Measurements from ENCODE around the gene ZGPAT.

The ZGPAT gene

GRCh38 chr20:63738687-63739129, 30.9 kb downstream of the ZGPAT start:
- peaks cover 0 to 32% of the 10 kb centered on the region in 2 donors for H3K4me1 ChIP-seq (ENCODE audit: control insufficient read depth in 1 of 2, insufficient read depth in 2 of 2, low read length in 2 of 2)
- peaks cover 7 to 44% of the 10 kb centered on the region in 2 donors for H3K36me3 ChIP-seq (ENCODE audit: control insufficient read depth in 1 of 2, insufficient read depth in 2 of 2, low read length in 2 of 2)
- no peaks in the 10 kb centered on the region for H3K9me3 ChIP-seq (ENCODE audit: control insufficient read depth in 1 of 2, low read length in 2 of 2)
- no peaks in the 10 kb centered on the region for H3K27me3 ChIP-seq (ENCODE audit: low read depth, low read length)
- H3K27ac ChIP-seq (ENCODE audit: low read length) = no peak overlapping the region
- peak overlapping the region in 1 of 2 donors; percentile 68 for H3K4me3 ChIP-seq (ENCODE audit: low read depth in 1 of 2, low read length in 2 of 2)

- no peaks in the 10 kb centered on the region for H3K27me3 ChIP-seq (ENCODE audit: low read depth, low read length)
- peaks cover under 1 to 37% of the 10 kb centered on the region in 2 donors for H3K36me3 ChIP-seq (ENCODE audit: control insufficient read depth in 1 of 2, insufficient read depth in 2 of 2, low read length in 2 of 2)
- H3K9me3 ChIP-seq (ENCODE audit: control insufficient read depth in 1 of 2, low read length in 2 of 2) = no peaks in the 10 kb centered on the region
- H3K4me1 ChIP-seq (ENCODE audit: control insufficient read depth in 1 of 2, insufficient read depth in 2 of 2, low read length in 2 of 2) = peaks cover 0 to 32% of the 10 kb centered on the region in 2 donors
- peak within 1 kb of the TSS; percentile 57 to 68 for H3K4me3 ChIP-seq (ENCODE audit: low read depth in 1 of 2, low read length in 2 of 2)
- H3K27ac ChIP-seq (ENCODE audit: low read length) = no peak within 1 kb of the TSS
Measured at GRCh38 chr20:63739130-63740069, 31.6 kb downstream of the ZGPAT start, which contains the start of gene SLC2A4RG. Gene SLC2A4RG (plus strand): TSS chr20:63739776. CDS start chr20:63739913, 137 bp downstream.

- Histone ChIP-seq H3K9me3 (ENCODE audit: control insufficient read depth in 1 of 2, low read length in 2 of 2) (no peaks in the 10 kb centered on the region), H3K4me1 (ENCODE audit: control insufficient read depth in 1 of 2, insufficient read depth in 2 of 2, low read length in 2 of 2) (peaks cover 0 to 32% of the 10 kb centered on the region in 2 donors), H3K27me3 (ENCODE audit: low read depth, low read length) (no peaks in the 10 kb centered on the region), H3K4me3 (ENCODE audit: low read depth in 1 of 2, low read length in 2 of 2) (peak overlapping the region; percentile 57 to 68), H3K27ac (ENCODE audit: low read length) (no peak overlapping the region), H3K36me3 (ENCODE audit: control insufficient read depth in 1 of 2, insufficient read depth in 2 of 2, low read length in 2 of 2) (peaks cover 0 to 30% of the 10 kb centered on the region in 2 donors)
Measured at GRCh38 chr20:63740070-63740626, 32.3 kb downstream of the ZGPAT start.

GRCh38 chr20:63740627-63741353, 33.0 kb downstream of the ZGPAT start:
- H3K36me3 ChIP-seq (ENCODE audit: control insufficient read depth in 1 of 2, insufficient read depth in 2 of 2, low read length in 2 of 2) = peaks cover 0 to 30% of the 10 kb centered on the region in 2 donors
- H3K4me3 ChIP-seq (ENCODE audit: low read depth in 1 of 2, low read length in 2 of 2) = peak overlapping the region; percentile 57 to 68
- no peaks in the 10 kb centered on the region for H3K27me3 ChIP-seq (ENCODE audit: low read depth, low read length)
- no peaks in the 10 kb centered on the region for H3K9me3 ChIP-seq (ENCODE audit: control insufficient read depth in 1 of 2, low read length in 2 of 2)
- no peak overlapping the region for H3K27ac ChIP-seq (ENCODE audit: low read length)
- H3K4me1 ChIP-seq (ENCODE audit: control insufficient read depth in 1 of 2, insufficient read depth in 2 of 2, low read length in 2 of 2) = peaks cover 0 to 32% of the 10 kb centered on the region in 2 donors

- Histone ChIP-seq H3K27me3 (ENCODE audit: low read depth, low read length) (no peaks in the 10 kb centered on the region), H3K27ac (ENCODE audit: low read length) (no peak overlapping the region), H3K36me3 (ENCODE audit: control insufficient read depth in 1 of 2, insufficient read depth in 2 of 2, low read length in 2 of 2) (peaks cover 0 to 29% of the 10 kb centered on the region in 2 donors), H3K4me3 (ENCODE audit: low read depth in 1 of 2, low read length in 2 of 2) (peak overlapping the region in 1 of 2 donors; percentile 68), H3K4me1 (ENCODE audit: control insufficient read depth in 1 of 2, insufficient read depth in 2 of 2, low read length in 2 of 2) (peaks cover 0 to 32% of the 10 kb centered on the region in 2 donors), H3K9me3 (ENCODE audit: control insufficient read depth in 1 of 2, low read length in 2 of 2) (no peaks in the 10 kb centered on the region)
Measured at GRCh38 chr20:63741354-63741675, 33.5 kb downstream of the ZGPAT start.

GRCh38 chr20:63741676-63742380, 34.0 kb downstream of the ZGPAT start:
- Histone ChIP-seq H3K36me3 (ENCODE audit: control insufficient read depth in 1 of 2, insufficient read depth in 2 of 2, low read length in 2 of 2) (peaks cover 0 to 25% of the 10 kb centered on the region in 2 donors), H3K9me3 (ENCODE audit: control insufficient read depth in 1 of 2, low read length in 2 of 2) (no peaks in the 10 kb centered on the region), H3K27ac (ENCODE audit: low read length) (no peak overlapping the region), H3K4me3 (ENCODE audit: low read depth in 1 of 2, low read length in 2 of 2) (peak overlapping the region in 1 of 2 donors; percentile 68), H3K27me3 (ENCODE audit: low read depth, low read length) (no peaks in the 10 kb centered on the region), H3K4me1 (ENCODE audit: control insufficient read depth in 1 of 2, insufficient read depth in 2 of 2, low read length in 2 of 2) (peaks cover 0 to 32% of the 10 kb centered on the region in 2 donors)

- Histone ChIP-seq H3K4me1 (ENCODE audit: control insufficient read depth in 1 of 2, insufficient read depth in 2 of 2, low read length in 2 of 2) (peaks cover 0 to 28% of the 10 kb centered on the region in 2 donors), H3K9me3 (ENCODE audit: control insufficient read depth in 1 of 2, low read length in 2 of 2) (no peaks in the 10 kb centered on the region), H3K27me3 (ENCODE audit: low read depth, low read length) (no peaks in the 10 kb centered on the region), H3K36me3 (ENCODE audit: control insufficient read depth in 1 of 2, insufficient read depth in 2 of 2, low read length in 2 of 2) (peaks cover 0 to 25% of the 10 kb centered on the region in 2 donors), H3K27ac (ENCODE audit: low read length) (no peak overlapping the region), H3K4me3 (ENCODE audit: low read depth in 1 of 2, low read length in 2 of 2) (no peak overlapping the region)
Measured at GRCh38 chr20:63742381-63743024, 34.7 kb downstream of the ZGPAT start.

GRCh38 chr20:63743210-63743970, 35.6 kb downstream of the ZGPAT start:
- Histone ChIP-seq H3K4me3 (ENCODE audit: low read depth in 1 of 2, low read length in 2 of 2) (no peak overlapping the region), H3K27ac (ENCODE audit: low read length) (no peak overlapping the region), H3K27me3 (ENCODE audit: low read depth, low read length) (no peaks in the 10 kb centered on the region), H3K36me3 (ENCODE audit: control insufficient read depth in 1 of 2, insufficient read depth in 2 of 2, low read length in 2 of 2) (peaks cover 0 to 25% of the 10 kb centered on the region in 2 donors), H3K4me1 (ENCODE audit: control insufficient read depth in 1 of 2, insufficient read depth in 2 of 2, low read length in 2 of 2) (peaks cover 0 to 20% of the 10 kb centered on the region in 2 donors), H3K9me3 (ENCODE audit: control insufficient read depth in 1 of 2, low read length in 2 of 2) (no peaks in the 10 kb centered on the region)

GRCh38 chr20:63744158-63744557, 36.3 kb downstream of the ZGPAT start:
- no peaks in the 10 kb centered on the region for H3K9me3 ChIP-seq (ENCODE audit: control insufficient read depth in 1 of 2, low read length in 2 of 2)
- H3K4me1 ChIP-seq (ENCODE audit: control insufficient read depth in 1 of 2, insufficient read depth in 2 of 2, low read length in 2 of 2) = peaks cover 0 to 17% of the 10 kb centered on the region in 2 donors
- no peak overlapping the region for H3K4me3 ChIP-seq (ENCODE audit: low read depth in 1 of 2, low read length in 2 of 2)
- peaks cover 0 to 25% of the 10 kb centered on the region in 2 donors for H3K36me3 ChIP-seq (ENCODE audit: control insufficient read depth in 1 of 2, insufficient read depth in 2 of 2, low read length in 2 of 2)
- H3K27me3 ChIP-seq (ENCODE audit: low read depth, low read length) = no peaks in the 10 kb centered on the region
- H3K27ac ChIP-seq (ENCODE audit: low read length) = no peak overlapping the region
